A549 (cell line): ENCODE results near the gene RHO. TPM values are rescaled to one million over a fixed set of nuclear protein-coding genes. Genes with fewer than 3 reads are reported as not detected.
"Not testable (repeated sequence)": the region's sequence is repeated elsewhere in the genome, so short reads cannot be mapped to it uniquely, and the experiment has no call there.

Source experiments
- ATAC-seq, 2 experiments: fragments of 200-7000 bp in 1 of 2; fragments of >200 bp in 1 of 2; cut with Nextera tagmentation in 1 of 2; cut with Tn5 transposase in 1 of 2; 3 replicates each; pipeline versions ENCODE4 v1.8.0 to v1.9.1; 2018 to 2020; ENCODE audit warnings: mild to moderate bottlenecking in 1 of 2, moderate library complexity in 1 of 2
- CTCF ChIA-PET: fragments of 300-600 bp; sonication (Branson Sonifier 250); formaldehyde crosslinking; extraction: SDS; loops from one replicate; lab custom pipeline; 2021; ENCODE audit warnings: antibody characterized with exemption, inconsistent platforms; lab: Yijun Ruan, JAX
- POLR2A ChIA-PET: fragments of 350-600 bp; formaldehyde crosslinking; extraction: SDS; loops from one replicate; lab custom pipeline; 2021; ENCODE audit warnings: antibody characterized with exemption, inconsistent platforms; lab: Yijun Ruan, JAX
- DNase-seq, 2 experiments: peaks; one replicate each; pipeline versions ENCODE4 v3.0.0 to v3.0.0-alpha.2; 2011 to 2016; ENCODE audit warnings: low read depth in 1 of 2, low spot score in 1 of 2
- FAIRE-seq: peaks from 2 replicates; lab custom pipeline; 2011; peaks lifted over from hg19 to GRCh38; lab: Jason Lieb, UNC
- H3K27ac ChIP-seq, 2 experiments: fragments of >200 bp; sonication (Bioruptor Twin); formaldehyde crosslinking; 3 replicates each; pipeline ENCODE4 v1.5.1; 2016 to 2017
- H3K4me1 ChIP-seq: fragments of >200 bp; sonication (Bioruptor Twin); formaldehyde crosslinking; 3 replicates; pipeline ENCODE4 v1.6.1; 2016
- H3K4me2 ChIP-seq: fragments of >200 bp; sonication (Bioruptor Twin); formaldehyde crosslinking; 3 replicates; pipeline ENCODE4 v1.6.1; 2016
- H3K4me3 ChIP-seq: fragments of >200 bp; sonication (Bioruptor Twin); formaldehyde crosslinking; 3 replicates; pipeline ENCODE4 v1.5.1; 2016
- H3K9me3 ChIP-seq: fragments of >200 bp; sonication (Bioruptor Twin); formaldehyde crosslinking; 3 replicates; pipeline ENCODE4 v1.6.1; 2016
- BHLHE40 ChIP-seq: IDR thresholded peaks from 2 replicates; pipeline ENCODE4 v1.6.1; 2012; ENCODE audit warnings: low read depth, low read length, inconsistent platforms
- CBX2 ChIP-seq: fragments of 200-600 bp; sonication (generic); IDR thresholded peaks from 2 replicates; pipeline ENCODE4 v1.6.1; 2016; ENCODE audit warnings: low read depth, mild to moderate bottlenecking, borderline replicate concordance
- CEBPB ChIP-seq, 2 experiments: fragments of >200 bp in 1 of 2; sonication (Bioruptor Twin) in 1 of 2; formaldehyde crosslinking in 1 of 2; IDR thresholded peaks; 2 replicates each; pipeline ENCODE4 v1.6.1; 2012 to 2016
- EHF ChIP-seq: fragments of 250-450 bp; sonication (Bioruptor Pico); IDR thresholded peaks from 2 replicates; pipeline ENCODE4 v1.5.0; 2020; ENCODE audit warnings: mild to moderate bottlenecking
- EHMT2 ChIP-seq: fragments of 200-600 bp; sonication (generic); IDR thresholded peaks from 2 replicates; pipeline ENCODE4 v1.6.1; 2016; ENCODE audit warnings: antibody characterized with exemption, low read depth, mild to moderate bottlenecking, moderate library complexity
- EP300 ChIP-seq, 2 experiments: fragments of >200 bp; sonication (Bioruptor Twin); formaldehyde crosslinking; IDR thresholded peaks; 2 replicates in 1 of 2; 3 replicates in 1 of 2; pipeline ENCODE4 v1.6.1; 2016 to 2017
- FOXS1 ChIP-seq: fragments of 250-450 bp; sonication (Bioruptor Pico); IDR thresholded peaks from 2 replicates; pipeline ENCODE4 v1.5.0; 2020; ENCODE audit warnings: mild to moderate bottlenecking, moderate library complexity
- HDAC2 ChIP-seq: fragments of 200-600 bp; sonication (generic); IDR thresholded peaks from 2 replicates; pipeline ENCODE4 v1.6.1; 2016
- HOXA7 ChIP-seq: fragments of 250-450 bp; sonication (Bioruptor Pico); IDR thresholded peaks from 2 replicates; pipeline ENCODE4 v1.5.0; 2020; ENCODE audit warnings: mild to moderate bottlenecking, moderate library complexity
- HOXB13 ChIP-seq: fragments of 250-450 bp; sonication (Bioruptor Pico); IDR thresholded peaks from 2 replicates; pipeline ENCODE4 v1.5.0; 2020; ENCODE audit warnings: low read depth, mild to moderate bottlenecking, moderate library complexity
- JUN ChIP-seq, 2 experiments: fragments of >200 bp; sonication (Bioruptor Twin); formaldehyde crosslinking; IDR thresholded peaks; 2 replicates in 1 of 2; 3 replicates in 1 of 2; pipeline ENCODE4 v1.6.1; 2016 to 2017
- KDM5A ChIP-seq: fragments of 200-600 bp; sonication (generic); IDR thresholded peaks from 2 replicates; pipeline ENCODE4 v1.6.1; 2016; ENCODE audit warnings: antibody characterized with exemption, mild to moderate bottlenecking
- MYC ChIP-seq: IDR thresholded peaks from 2 replicates; pipeline ENCODE4 v1.6.1; 2012; ENCODE audit warnings: mild to moderate bottlenecking, inconsistent platforms, low read length, improper control_type of control experiment, borderline replicate concordance
- NFE2L2 ChIP-seq: fragments of 150-350 bp; conservative IDR thresholded peaks from 2 replicates; pipeline ENCODE4 v1.6.1; 2014; ENCODE audit warnings: low read length
- NR3C1 ChIP-seq: fragments of >200 bp; sonication (Bioruptor Twin); formaldehyde crosslinking; IDR thresholded peaks from 3 replicates; pipeline ENCODE4 v1.6.1; 2017
- PHF8 ChIP-seq: fragments of 200-600 bp; sonication (generic); IDR thresholded peaks from 2 replicates; pipeline ENCODE4 v1.6.1; 2016; ENCODE audit warnings: low read depth, mild to moderate bottlenecking, antibody characterized with exemption, moderate library complexity, borderline replicate concordance
- POLR2AphosphoS2 ChIP-seq: conservative IDR thresholded peaks from 2 replicates; pipeline ENCODE4 v1.6.1; 2012; ENCODE audit warnings: low read length, improper control_type of control experiment, inconsistent platforms
- RAD21 ChIP-seq, 2 experiments: fragments of >200 bp in 1 of 2; sonication (Bioruptor Twin) in 1 of 2; formaldehyde crosslinking in 1 of 2; IDR thresholded peaks in 1 of 2; conservative IDR thresholded peaks in 1 of 2; 2 replicates in 1 of 2; 3 replicates in 1 of 2; pipeline ENCODE4 v1.6.1; 2012 to 2018; ENCODE audit warnings: inconsistent platforms in 1 of 2
- RCOR1 ChIP-seq: fragments of 150-350 bp; IDR thresholded peaks from 2 replicates; pipeline ENCODE4 v1.6.1; 2014; ENCODE audit warnings: antibody characterized with exemption, low read length, low read depth
- ZFP36 ChIP-seq: fragments of 450-650 bp; IDR thresholded peaks from 2 replicates; pipeline ENCODE4 v1.6.1; 2014; ENCODE audit warnings: borderline replicate concordance; ENCODE audit not compliant: partially characterized antibody
- WGBS: methylation state at CpG from one replicate; pipeline ENCODE4 v1.1.6; 2017; ENCODE audit errors: missing lambda C conversion rate; 5-methylcytosine and 5-hydroxymethylcytosine counted together
- polyA minus RNA-seq: library from RNA; depleted of rRNA, polyadenylated mRNA; stranded (reverse); fragments of >200 nt; gene quantifications from 2 replicates; pipeline ENCODE4 v1.2.3, GENCODE V29; 2011; rRNA and poly(A)+ RNA removed
- polyA plus RNA-seq, 4 experiments: library from polyadenylated mRNA; depleted of rRNA in 3 of 4; stranded (reverse); fragments of >200 nt; fragmentation: RNase III in 1 of 4; extraction: RNeasy Plus Mini Kit Qiagen cat#74134 plus additional on column Dnase treatment in 1 of 4; gene quantifications; 2 replicates in 3 of 4; 3 replicates in 1 of 4; pipeline ENCODE4 v1.2.3, GENCODE V29; 2011 to 2017
- TF ChIP-seq, protein P1 (sequence below): fragments of >200 bp; sonication (Bioruptor Twin); formaldehyde crosslinking; IDR thresholded peaks from 2 replicates; pipeline ENCODE4 v1.6.1; 2016
- TF ChIP-seq, protein P2 (sequence below): fragments of 250-450 bp; sonication (Bioruptor Pico); IDR thresholded peaks from 2 replicates; pipeline ENCODE4 v1.5.0; 2021; ENCODE audit warnings: mild to moderate bottlenecking, moderate library complexity, borderline replicate concordance

Gene RHO
- polyA plus RNA-seq (2011; rRNA removed) (0.03 and 0.04 TPM in 2 replicates), polyA plus RNA-seq (2017; fragmentation: RNase III; extraction: RNeasy Plus Mini Kit Qiagen cat#74134 plus additional on column Dnase treatment) (not detected in 3 replicates), polyA minus RNA-seq (not detected in 2 replicates)
- 0.01 TPM in 1 of 2 replicates, not detected in the other for polyA plus RNA-seq (2012; cell fraction: cytosol; rRNA removed)
- 0.05 and 0.11 TPM in 2 replicates for polyA plus RNA-seq (2012; cell fraction: nucleus; rRNA removed)

DNA sequence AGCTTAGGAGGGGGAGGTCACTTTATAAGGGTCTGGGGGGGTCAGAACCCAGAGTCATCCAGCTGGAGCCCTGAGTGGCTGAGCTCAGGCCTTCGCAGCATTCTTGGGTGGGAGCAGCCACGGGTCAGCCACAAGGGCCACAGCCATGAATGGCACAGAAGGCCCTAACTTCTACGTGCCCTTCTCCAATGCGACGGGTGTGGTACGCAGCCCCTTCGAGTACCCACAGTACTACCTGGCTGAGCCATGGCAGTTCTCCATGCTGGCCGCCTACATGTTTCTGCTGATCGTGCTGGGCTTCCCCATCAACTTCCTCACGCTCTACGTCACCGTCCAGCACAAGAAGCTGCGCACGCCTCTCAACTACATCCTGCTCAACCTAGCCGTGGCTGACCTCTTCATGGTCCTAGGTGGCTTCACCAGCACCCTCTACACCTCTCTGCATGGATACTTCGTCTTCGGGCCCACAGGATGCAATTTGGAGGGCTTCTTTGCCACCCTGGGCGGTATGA lies at the start of gene RHO:
Gene RHO (plus strand): TSS at position 51 of the 512 bp plus-strand sequence. CDS start 95 bp downstream, at position 146.
- 94% methylated on average over 18 of the region's 18 CpGs for whole genome bisulfite sequencing
- CTCF ChIA-PET: interaction anchor here (1.5 kb wide), 1 partner anchor 8 kb away, joined by 4 read pairs; no protein-coding TSS in a partner anchor

DNA sequence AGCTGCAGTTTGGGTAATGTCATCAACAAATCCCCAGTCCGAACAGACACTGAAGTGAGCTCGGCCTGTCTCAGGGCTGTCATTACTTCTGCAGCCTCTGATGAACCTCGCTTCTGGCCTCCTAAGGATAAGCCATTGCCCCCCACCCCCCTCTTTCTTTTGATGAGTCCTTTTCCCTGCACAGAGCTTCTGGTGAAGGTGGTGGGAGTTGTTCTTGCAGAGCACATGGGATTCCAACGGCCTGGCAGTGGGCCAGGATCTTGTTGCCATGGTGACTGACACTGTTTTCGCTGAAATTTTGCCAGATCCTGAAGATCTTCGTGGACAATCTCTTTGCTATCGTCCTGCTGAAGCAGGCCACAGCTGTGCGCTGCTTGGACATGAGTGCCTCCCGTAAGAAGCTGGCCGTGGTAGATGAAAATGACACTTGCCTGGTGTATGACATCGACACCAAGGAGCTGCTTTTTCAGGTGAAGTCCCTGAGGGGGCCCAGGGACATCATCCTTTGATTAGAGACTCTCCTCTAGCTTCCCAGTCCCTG lies 47.1 kb upstream of the RHO start:
- ATAC-seq, FAIRE-seq, H3K4me2 ChIP-seq, H3K9me3 ChIP-seq, H3K4me1 ChIP-seq, H3K27ac ChIP-seq, DNase-seq, POLR2A ChIA-PET, H3K4me3 ChIP-seq: not testable (repeated sequence)
- CTCF ChIA-PET: interaction anchor here (1.1 to 2.6 kb wide), 3 partner anchors 8 to 153 kb away, joined by 4 to 10 read pairs (median 5); no protein-coding TSS in a partner anchor
- WGBS: 67% methylated on average over 4 of the region's 11 CpGs

More for the DNA sequence above, at the start of gene RHO:
- H3K4me2 ChIP-seq: no peak within 1 kb of the TSS
- ATAC-seq (no peak), FAIRE-seq (no peak), DNase-seq (no peak)
- H3K4me3 ChIP-seq: no peak within 1 kb of the TSS
- H3K4me1 ChIP-seq: peaks cover 10% of the 10 kb centered on the region; the same call in 1 of the 3 replicates
- no peaks in the 10 kb centered on the region for H3K9me3 ChIP-seq
- peak within 1 kb of the TSS in 1 of 2 experiments; percentile 30; a peak in 1 of 6 replicates for H3K27ac ChIP-seq
- POLR2A ChIA-PET: no interaction called here
- TF ChIP-seq, protein P1, sequence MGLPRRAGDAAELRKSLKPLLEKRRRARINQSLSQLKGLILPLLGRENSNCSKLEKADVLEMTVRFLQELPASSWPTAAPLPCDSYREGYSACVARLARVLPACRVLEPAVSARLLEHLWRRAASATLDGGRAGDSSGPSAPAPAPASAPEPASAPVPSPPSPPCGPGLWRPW: no peak
- TF ChIP-seq BHLHE40 (no peak), HOXA7 (CRISPR knock-in tag) (no peak), POLR2AphosphoS2 (no peak), RCOR1 (no peak), MYC (no peak), EP300 (IDR thresholded peaks at IDR 0.05) (no peak), PHF8 (no peak), KDM5A (no peak)
- TF ChIP-seq, all 56 proteins: peak for 0

DNA sequence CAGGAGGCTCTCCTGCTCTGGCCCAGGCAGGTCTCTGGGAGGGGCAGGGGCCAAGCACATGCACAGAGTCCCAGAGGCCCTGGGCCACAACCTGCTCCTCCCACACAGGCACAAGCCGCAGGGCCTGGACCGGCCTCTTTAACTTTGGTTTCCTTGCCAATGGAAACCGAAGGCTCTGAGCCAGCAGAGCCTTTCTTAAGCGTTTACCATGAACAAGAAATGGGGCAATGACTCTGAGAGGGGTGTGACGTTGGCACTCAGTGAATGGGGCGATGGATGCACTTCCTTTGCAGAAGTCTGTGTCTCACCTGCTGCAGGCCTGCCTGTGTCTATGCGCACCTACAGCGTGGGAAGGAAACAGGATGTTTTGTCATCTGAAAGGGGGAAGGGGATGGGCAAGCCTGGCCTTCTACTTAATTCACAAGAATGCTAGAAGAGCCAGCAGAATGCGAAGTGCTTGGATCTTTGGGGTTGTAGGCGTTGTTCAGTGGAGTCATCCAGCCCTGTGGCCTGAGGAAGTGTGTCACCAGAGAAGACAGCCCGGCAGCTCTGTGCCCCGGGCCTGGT lies 46.6 kb upstream of the RHO start:
- Histone ChIP-seq H3K27ac (no peak overlapping the region; a peak in 1 of 6 replicates), H3K4me1 (no peaks in the 10 kb centered on the region), H3K4me2 (no peak overlapping the region), H3K4me3 (no peak overlapping the region), H3K9me3 (no peaks in the 10 kb centered on the region)
- ATAC-seq (peak in 1 of 2 experiments; percentile 30; a peak in 1 of 6 replicates), DNase-seq (no peak), FAIRE-seq (no peak)
- no peak for TF ChIP-seq RAD21 (conservative IDR thresholded peaks at IDR 0.05 in 1 of 2, IDR thresholded peaks at IDR 0.05 in 1 of 2)
- TF ChIP-seq HOXB13 (CRISPR knock-in tag): no peak
- TF ChIP-seq EHMT2: no peak
- no peak for TF ChIP-seq HDAC2
- no peak for TF ChIP-seq CBX2
- TF ChIP-seq CEBPB (IDR thresholded peaks at IDR 0.05): no peak
- no peak for TF ChIP-seq NR3C1
- no peak for TF ChIP-seq JUN (IDR thresholded peaks at IDR 0.05)
- TF ChIP-seq POLR2AphosphoS2: no peak
- TF ChIP-seq ZFP36: no peak
- TF ChIP-seq, protein P2, sequence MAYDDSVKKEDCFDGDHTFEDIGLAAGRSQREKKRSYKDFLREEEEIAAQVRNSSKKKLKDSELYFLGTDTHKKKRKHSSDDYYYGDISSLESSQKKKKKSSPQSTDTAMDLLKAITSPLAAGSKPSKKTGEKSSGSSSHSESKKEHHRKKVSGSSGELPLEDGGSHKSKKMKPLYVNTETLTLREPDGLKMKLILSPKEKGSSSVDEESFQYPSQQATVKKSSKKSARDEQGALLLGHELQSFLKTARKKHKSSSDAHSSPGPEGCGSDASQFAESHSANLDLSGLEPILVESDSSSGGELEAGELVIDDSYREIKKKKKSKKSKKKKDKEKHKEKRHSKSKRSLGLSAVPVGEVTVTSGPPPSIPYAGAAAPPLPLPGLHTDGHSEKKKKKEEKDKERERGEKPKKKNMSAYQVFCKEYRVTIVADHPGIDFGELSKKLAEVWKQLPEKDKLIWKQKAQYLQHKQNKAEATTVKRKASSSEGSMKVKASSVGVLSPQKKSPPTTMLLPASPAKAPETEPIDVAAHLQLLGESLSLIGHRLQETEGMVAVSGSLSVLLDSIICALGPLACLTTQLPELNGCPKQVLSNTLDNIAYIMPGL (CRISPR knock-in tag): no peak
- TF ChIP-seq NFE2L2: no peak
- no peak for TF ChIP-seq FOXS1
- no peak for TF ChIP-seq EHF (CRISPR knock-in tag)
- CTCF ChIA-PET: interaction anchor here (1.9 to 2.6 kb wide), 2 partner anchors 8 to 146 kb away, joined by 5 to 10 read pairs; no protein-coding TSS in a partner anchor
- 91% methylated on average over 10 of the region's 12 CpGs for WGBS
- POLR2A ChIA-PET: no interaction called here
